Measurements from ENCODE around the gene C5. TPM values are rescaled to one million over a fixed set of nuclear protein-coding genes. Genes with fewer than 3 reads are reported as not detected.

C5 gene
- total and polyA plus RNA-seq, 9 of the 15 experiments (the other 6 are each of a cell fraction or from before 2014, with no cell fraction given): 0.08 to 0.91 (median 0.42) TPM

DNA sequence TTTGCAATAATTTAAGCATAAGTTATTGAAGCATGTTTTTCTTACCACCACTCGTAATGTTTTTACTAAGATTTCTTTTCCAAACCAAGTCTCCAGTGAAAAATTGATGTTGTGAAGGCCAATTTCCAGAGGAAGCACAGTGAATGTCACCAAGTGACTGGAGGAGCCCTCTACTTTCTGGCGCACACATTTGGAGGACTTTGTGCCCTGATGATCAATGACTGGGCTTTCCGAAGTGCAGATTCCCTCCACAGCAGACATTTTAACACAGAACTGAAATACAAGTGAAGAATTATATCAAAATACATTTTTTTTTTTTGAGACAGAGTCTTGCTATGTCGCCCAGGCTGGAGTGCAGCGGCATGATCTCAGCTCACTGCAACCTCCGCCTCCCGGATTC, 52.6 kb downstream of the C5 start:
- POLR2A ChIA-PET: no interaction called here
- H4K20me1 ChIP-seq (replicated peaks; ENCODE audit: control insufficient read depth, insufficient read depth, low read length): no peaks in the 10 kb centered on the region
- no peak overlapping the region for H3K4me2 ChIP-seq (ENCODE audit: insufficient read depth, low read length)
- no peak overlapping the region for H3K27ac ChIP-seq (ENCODE audit: extremely low read depth, low read depth, low read length)
- no peak overlapping the region for H2AFZ ChIP-seq (ENCODE audit: low read depth, low read length)
- H3K9ac ChIP-seq (ENCODE audit: insufficient read depth in 1 of 2, low read depth in 2 of 2, low read length in 2 of 2): no peak overlapping the region
- in situ Hi-C loops (cut with MboI) (no loop called here), intact Hi-C loops (cut with micrococcal nuclease) (no loop called here)
- no peaks in the 10 kb centered on the region for H3K27me3 ChIP-seq (ENCODE audit: control insufficient read depth in 2 of 2, insufficient read depth in 2 of 2, low read length in 2 of 2)
- CTCF ChIA-PET (ENCODE audit: low intra/inter-chr PET ratio): no interaction called here
- H3K4me3 ChIP-seq: no peak overlapping the region
- DNase-seq (ENCODE audit: extremely low read depth in 1 of 4, low spot score in 3 of 4) (no peak), FAIRE-seq (no peak), ATAC-seq (no peak)
- no TSS peak for BruUV-seq (replicated peaks)
- no peaks in the 10 kb centered on the region for H3K9me3 ChIP-seq (replicated peaks; ENCODE audit: control insufficient read depth, insufficient read depth, low read depth, low read length)
- H3K9me1 ChIP-seq (ENCODE audit: control insufficient read depth, insufficient read depth, low read length): no peaks in the 10 kb centered on the region
- H3K36me3 ChIP-seq (ENCODE audit: control insufficient read depth, insufficient read depth, low read length): no peaks in the 10 kb centered on the region
- 17% methylated on average over 4 of the region's 7 CpGs for WGBS (ENCODE audit: insufficient coverage, low coverage, missing lambda C conversion rate)
- no peaks in the 10 kb centered on the region for H3K79me2 ChIP-seq (ENCODE audit: control insufficient read depth, insufficient read depth, low read length)
- no peaks in the 10 kb centered on the region for H3K4me1 ChIP-seq (replicated peaks in 1 of 2; ENCODE audit: control insufficient read depth in 2 of 2, insufficient read depth in 2 of 2, low read length in 2 of 2)
- TF ChIP-seq HOXB6 (CRISPR knock-in tag; IDR thresholded peaks at IDR 0.05; ENCODE audit: borderline replicate concordance) (no peak), ID3 (CRISPR knock-in tag; IDR thresholded peaks at IDR 0.05) (no peak), ID3 (tag; IDR thresholded peaks at IDR 0.05) (no peak), PRMT5 (CRISPR knock-in tag; IDR thresholded peaks at IDR 0.05) (no peak), MXD1 (CRISPR knock-in tag; IDR thresholded peaks at IDR 0.05; ENCODE audit: borderline replicate concordance, poor library complexity, severe bottlenecking) (no peak), FOXJ3 (CRISPR knock-in tag; IDR thresholded peaks at IDR 0.05) (no peak), HIVEP1 (CRISPR knock-in tag; IDR thresholded peaks at IDR 0.05) (no peak), SIN3A (IDR thresholded peaks at IDR 0.05; ENCODE audit: borderline replicate concordance in 2 of 2, control insufficient read depth in 1 of 2, low read depth in 2 of 2, low read length in 2 of 2) (no peak), SMARCB1 (IDR thresholded peaks at IDR 0.05; ENCODE audit: insufficient read length, low read depth) (no peak), DLX4 (CRISPR knock-in tag; IDR thresholded peaks at IDR 0.05) (no peak), HSF4 (CRISPR knock-in tag; IDR thresholded peaks at IDR 0.05; ENCODE audit: borderline replicate concordance) (no peak)
- TF ChIP-seq, protein P1, sequence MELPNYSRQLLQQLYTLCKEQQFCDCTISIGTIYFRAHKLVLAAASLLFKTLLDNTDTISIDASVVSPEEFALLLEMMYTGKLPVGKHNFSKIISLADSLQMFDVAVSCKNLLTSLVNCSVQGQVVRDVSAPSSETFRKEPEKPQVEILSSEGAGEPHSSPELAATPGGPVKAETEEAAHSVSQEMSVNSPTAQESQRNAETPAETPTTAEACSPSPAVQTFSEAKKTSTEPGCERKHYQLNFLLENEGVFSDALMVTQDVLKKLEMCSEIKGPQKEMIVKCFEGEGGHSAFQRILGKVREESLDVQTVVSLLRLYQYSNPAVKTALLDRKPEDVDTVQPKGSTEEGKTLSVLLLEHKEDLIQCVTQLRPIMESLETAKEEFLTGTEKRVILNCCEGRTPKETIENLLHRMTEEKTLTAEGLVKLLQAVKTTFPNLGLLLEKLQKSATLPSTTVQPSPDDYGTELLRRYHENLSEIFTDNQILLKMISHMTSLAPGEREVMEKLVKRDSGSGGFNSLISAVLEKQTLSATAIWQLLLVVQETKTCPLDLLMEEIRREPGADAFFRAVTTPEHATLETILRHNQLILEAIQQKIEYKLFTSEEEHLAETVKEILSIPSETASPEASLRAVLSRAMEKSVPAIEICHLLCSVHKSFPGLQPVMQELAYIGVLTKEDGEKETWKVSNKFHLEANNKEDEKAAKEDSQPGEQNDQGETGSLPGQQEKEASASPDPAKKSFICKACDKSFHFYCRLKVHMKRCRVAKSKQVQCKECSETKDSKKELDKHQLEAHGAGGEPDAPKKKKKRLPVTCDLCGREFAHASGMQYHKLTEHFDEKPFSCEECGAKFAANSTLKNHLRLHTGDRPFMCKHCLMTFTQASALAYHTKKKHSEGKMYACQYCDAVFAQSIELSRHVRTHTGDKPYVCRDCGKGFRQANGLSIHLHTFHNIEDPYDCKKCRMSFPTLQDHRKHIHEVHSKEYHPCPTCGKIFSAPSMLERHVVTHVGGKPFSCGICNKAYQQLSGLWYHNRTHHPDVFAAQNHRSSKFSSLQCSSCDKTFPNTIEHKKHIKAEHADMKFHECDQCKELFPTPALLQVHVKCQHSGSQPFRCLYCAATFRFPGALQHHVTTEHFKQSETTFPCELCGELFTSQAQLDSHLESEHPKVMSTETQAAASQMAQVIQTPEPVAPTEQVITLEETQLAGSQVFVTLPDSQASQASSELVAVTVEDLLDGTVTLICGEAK (IDR thresholded peaks at IDR 0.05): no peak
- TF ChIP-seq, protein P1 (CRISPR knock-in tag; IDR thresholded peaks at IDR 0.05): no peak
